GM12878 (cell line): ENCODE results near the gene GAS2L2. TPM values are rescaled to one million over a fixed set of nuclear protein-coding genes. Genes with fewer than 3 reads are reported as not detected.

Experiments
- ATAC-seq: fragments of 200-7000 bp; cut with Tn5 transposase; 3 replicates; pipeline ENCODE4 v1.9.1; 2020; ENCODE audit warnings: mild to moderate bottlenecking, moderate library complexity
- BruUV-seq: library from RNA; stranded (reverse); fragments of 400-500 nt; replicated peaks from 2 replicates; lab custom pipeline; 2021; lab: Mats Ljungman, UMichigan
- CTCF ChIA-PET: fragments of 300-600 bp; sonication (Branson Sonifier 250); formaldehyde crosslinking; extraction: SDS; loops from one replicate; lab custom pipeline; 2021; ENCODE audit warnings: inconsistent platforms; lab: Yijun Ruan, JAX
- POLR2A ChIA-PET: fragments of 350-600 bp; formaldehyde crosslinking; extraction: SDS; loops from one replicate; lab custom pipeline; 2021; ENCODE audit warnings: inconsistent platforms; lab: Charles Lee
- RAD21 ChIA-PET: fragments of 300-600 bp; sonication (Branson Sonifier 250); formaldehyde crosslinking; loops from one replicate; lab custom pipeline; 2023; ENCODE audit warnings: antibody characterized with exemption; ENCODE audit not compliant: unreplicated experiment; lab: Charles Lee
- SMC1A ChIA-PET: fragments of 300-600 bp; sonication (Branson Sonifier 250); formaldehyde crosslinking; loops from one replicate; lab custom pipeline; 2023; ENCODE audit not compliant: unreplicated experiment, uncharacterized antibody; lab: Charles Lee
- DNase-seq: peaks from one replicate; pipeline ENCODE4 v3.0.0-alpha.2; 2011; ENCODE audit warnings: low read depth, low spot score
- FAIRE-seq: peaks from 3 replicates; lab custom pipeline; 2011; peaks lifted over from hg19 to GRCh38; lab: Jason Lieb, UNC
- H2AFZ ChIP-seq: 2 replicates; pipeline ENCODE4 v1.6.0; 2011; ENCODE audit warnings: low read depth, low read length, control low read depth; ENCODE audit not compliant: control insufficient read depth
- H3K27ac ChIP-seq: 2 replicates; pipeline ENCODE4 v1.5.1; 2011; ENCODE audit warnings: control low read depth; ENCODE audit not compliant: control insufficient read depth, insufficient read depth
- H3K27me3 ChIP-seq, 2 experiments: replicated peaks in 1 of 2; 2 replicates each; pipeline versions ENCODE4 v1.6.0 to v1.6.1; 2011; ENCODE audit warnings: low read length in 1 of 2; ENCODE audit not compliant: control insufficient read depth in 2 of 2, insufficient read depth in 2 of 2
- H3K36me3 ChIP-seq, 2 experiments: 2 replicates each; pipeline ENCODE4 v1.5.1; 2011; ENCODE audit warnings: low read length in 1 of 2; ENCODE audit not compliant: control insufficient read depth in 2 of 2, insufficient read depth in 2 of 2
- H3K4me1 ChIP-seq: 2 replicates; pipeline ENCODE4 v1.6.1; 2011; ENCODE audit warnings: mild to moderate bottlenecking, low read length, moderate library complexity, mixed read lengths; ENCODE audit not compliant: control insufficient read depth, insufficient read depth
- H3K4me2 ChIP-seq: 2 replicates; pipeline ENCODE4 v1.6.0; 2011; ENCODE audit warnings: control low read depth; ENCODE audit not compliant: control insufficient read depth, insufficient read depth
- H3K4me3 ChIP-seq: fragments of 200-600 bp; sonication (generic); 2 replicates; pipeline ENCODE4 v1.5.1; 2016
- H3K79me2 ChIP-seq: 2 replicates; pipeline ENCODE4 v1.6.0; 2011; ENCODE audit warnings: low read length; ENCODE audit not compliant: control insufficient read depth, insufficient read depth
- H3K9ac ChIP-seq: 2 replicates; pipeline ENCODE4 v1.8.0; 2011; ENCODE audit warnings: low read length, control low read depth, mixed read lengths; ENCODE audit not compliant: control insufficient read depth, insufficient read depth
- H3K9me3 ChIP-seq: replicated peaks from 3 replicates; pipeline ENCODE4 v1.5.1; 2011; ENCODE audit warnings: mild to moderate bottlenecking, low read length; ENCODE audit not compliant: control insufficient read depth, insufficient read depth
- H4K20me1 ChIP-seq: 2 replicates; pipeline ENCODE4 v1.6.0; 2011; ENCODE audit not compliant: control insufficient read depth, insufficient read depth
- CHD4 ChIP-seq: fragments of 200-600 bp; sonication (generic); IDR thresholded peaks from 2 replicates; pipeline ENCODE4 v1.6.1; 2016; ENCODE audit warnings: mild to moderate bottlenecking
- EZH2 ChIP-seq: IDR thresholded peaks from 2 replicates; pipeline ENCODE4 v1.6.1; 2012; ENCODE audit warnings: low read depth, mild to moderate bottlenecking, control low read depth, inconsistent platforms, low read length, borderline replicate concordance; ENCODE audit not compliant: control insufficient read depth
- IKZF1 ChIP-seq: fragments of 450-650 bp; conservative IDR thresholded peaks from 2 replicates; pipeline ENCODE4 v1.6.1; 2017; ENCODE audit warnings: antibody characterized with exemption, mild to moderate bottlenecking
- JUNB ChIP-seq: IDR thresholded peaks from 2 replicates; pipeline ENCODE4 v1.6.1; 2016; ENCODE audit warnings: antibody characterized with exemption, mild to moderate bottlenecking
- NFIC ChIP-seq: IDR thresholded peaks from 2 replicates; pipeline ENCODE4 v1.6.1; 2012; ENCODE audit warnings: low read depth, mild to moderate bottlenecking, inconsistent platforms, low read length, moderate library complexity
- NFYB ChIP-seq: IDR thresholded peaks from 2 replicates; pipeline ENCODE4 v1.6.1; 2011; ENCODE audit warnings: low read depth, mild to moderate bottlenecking, low read length, improper control_type of control experiment, moderate library complexity; ENCODE audit not compliant: insufficient read depth
- NR2F1 ChIP-seq: fragments of 450-650 bp; conservative IDR thresholded peaks from 2 replicates; pipeline ENCODE4 v1.6.1; 2017; ENCODE audit warnings: mild to moderate bottlenecking
- PAX5 ChIP-seq: IDR thresholded peaks from 2 replicates; pipeline ENCODE4 v1.6.1; 2011; ENCODE audit warnings: low read depth, low read length, borderline replicate concordance
- POLR2AphosphoS5 ChIP-seq: IDR thresholded peaks from 2 replicates; pipeline ENCODE4 v1.6.1; 2011; ENCODE audit warnings: mild to moderate bottlenecking, low read length, inconsistent platforms
- SIN3A ChIP-seq: IDR thresholded peaks from 2 replicates; pipeline ENCODE4 v1.6.1; 2012; ENCODE audit warnings: low read depth, low read length, improper control_type of control experiment
- SP1 ChIP-seq: IDR thresholded peaks from one replicate; pipeline ENCODE4 v1.6.1; 2011; ENCODE audit warnings: low read depth, low read length
- TAF1 ChIP-seq: IDR thresholded peaks from 2 replicates; pipeline ENCODE4 v1.6.1; 2011; ENCODE audit warnings: mild to moderate bottlenecking, low read depth, low read length, borderline replicate concordance
- TARDBP ChIP-seq: IDR thresholded peaks from 2 replicates; pipeline ENCODE4 v1.6.1; 2016; ENCODE audit warnings: borderline replicate concordance
- TCF3 ChIP-seq: IDR thresholded peaks from 2 replicates; pipeline ENCODE4 v1.6.1; 2012; ENCODE audit warnings: low read depth, mild to moderate bottlenecking, low read length, borderline replicate concordance; ENCODE audit not compliant: insufficient read depth
- YY1 ChIP-seq: IDR thresholded peaks from 2 replicates; pipeline ENCODE4 v1.6.1; 2011; ENCODE audit warnings: low read depth, mild to moderate bottlenecking, low read length
- ZNF207 ChIP-seq: fragments of 450-650 bp; IDR thresholded peaks from 2 replicates; pipeline ENCODE4 v1.6.1; 2014; ENCODE audit warnings: antibody characterized with exemption, mild to moderate bottlenecking, borderline replicate concordance
- ZNF24 ChIP-seq: fragments of 450-650 bp; IDR thresholded peaks from 2 replicates; pipeline ENCODE4 v1.6.1; 2017; ENCODE audit warnings: antibody characterized with exemption, mild to moderate bottlenecking
- in situ Hi-C: fragments of 300-500 bp; cut with MboI; formaldehyde crosslinking; loops from 9 replicates; pipeline ENCODE4 v1.14.3; 2018; ENCODE audit warnings: mixed read lengths
- intact Hi-C: fragments of 100-400 bp; cut with micrococcal nuclease; formaldehyde crosslinking; loops from one replicate; pipeline ENCODE4 v1.14.2; 2022; ENCODE audit not compliant: unreplicated experiment
- polyA plus RNA-seq, 11 experiments: library from polyadenylated mRNA; depleted of rRNA in 4 of 11; unstranded in 6 of 11; stranded (reverse) in 5 of 11; fragments of >200 nt; fragmentation: Nextera tagmentation in 4 of 11; fragmentation: Illumina TruSeq in 1 of 11; extraction: Ambion mirVana in 4 of 11; extraction: Trizol in 1 of 11; gene quantifications; 1 replicate in 1 of 11; 2 replicates in 10 of 11; pipeline versions ENCODE4 v1.2.1 to v1.2.3, GENCODE V29; 2011 to 2016; ENCODE audit warnings: inconsistent platforms in 2 of 11, missing spikeins in 2 of 11, low read depth in 1 of 11
- total RNA-seq, 4 experiments: library from RNA; depleted of rRNA in 3 of 4; stranded (reverse); fragments of >200 nt in 3 of 4; fragmentation: Illumina TruSeq in 1 of 4; extraction: Trizol in 1 of 4; gene quantifications; 2 replicates each; pipeline versions ENCODE4 v1.2.1 to v1.2.3, GENCODE V29; 2013 to 2021
- TF ChIP-seq, protein P1 (sequence below): IDR thresholded peaks from 2 replicates; pipeline ENCODE4 v1.6.1; 2012; ENCODE audit warnings: low read length, inconsistent platforms

The GAS2L2 gene
- total and polyA plus RNA-seq, 10 of the 15 experiments (the other 5 are each of a cell fraction or from before 2014, with no cell fraction given) = 0.01 TPM; not detected in 9

- RAD21 ChIA-PET = interaction anchor here (1.1 kb wide), 1 partner anchor 10 kb away, joined by 4 read pairs; no protein-coding TSS in a partner anchor
- no peaks in the 10 kb centered on the region for H3K79me2 ChIP-seq
- no peak overlapping the region for H3K4me2 ChIP-seq
- no peaks in the 10 kb centered on the region for H4K20me1 ChIP-seq
- no peak overlapping the region for H3K9ac ChIP-seq
- SMC1A ChIA-PET = interaction anchor here (0.9 to 1.2 kb wide), 2 partner anchors 98 to 586 kb away, joined by 3 read pairs; no protein-coding TSS in a partner anchor
- CTCF ChIA-PET = interaction anchor here (0.9 to 2.0 kb wide), 7 partner anchors 10 to 144 kb away, joined by 3 to 7 read pairs (median 5); no protein-coding TSS in a partner anchor
- no peak overlapping the region for H2AFZ ChIP-seq
- no peaks in the 10 kb centered on the region for H3K9me3 ChIP-seq
- POLR2A ChIA-PET = no interaction called here
- intact Hi-C loops = no loop called here
- no peaks in the 10 kb centered on the region for H3K4me1 ChIP-seq
- no peak for FAIRE-seq
- H3K36me3 ChIP-seq = no peaks in the 10 kb centered on the region
- in situ Hi-C loops = no loop called here
- H3K27ac ChIP-seq = no peak overlapping the region
- TF ChIP-seq PAX5 (no peak), NFYB (no peak), TARDBP (no peak), JUNB (no peak), TCF3 (no peak), NR2F1 (no peak), SIN3A (no peak), TAF1 (no peak), ZNF207 (no peak), EZH2 (no peak), CHD4 (no peak), IKZF1 (no peak), POLR2AphosphoS5 (no peak), ZNF24 (no peak), NFIC (no peak), SP1 (no peak), YY1 (no peak)
- TF ChIP-seq, protein P1, sequence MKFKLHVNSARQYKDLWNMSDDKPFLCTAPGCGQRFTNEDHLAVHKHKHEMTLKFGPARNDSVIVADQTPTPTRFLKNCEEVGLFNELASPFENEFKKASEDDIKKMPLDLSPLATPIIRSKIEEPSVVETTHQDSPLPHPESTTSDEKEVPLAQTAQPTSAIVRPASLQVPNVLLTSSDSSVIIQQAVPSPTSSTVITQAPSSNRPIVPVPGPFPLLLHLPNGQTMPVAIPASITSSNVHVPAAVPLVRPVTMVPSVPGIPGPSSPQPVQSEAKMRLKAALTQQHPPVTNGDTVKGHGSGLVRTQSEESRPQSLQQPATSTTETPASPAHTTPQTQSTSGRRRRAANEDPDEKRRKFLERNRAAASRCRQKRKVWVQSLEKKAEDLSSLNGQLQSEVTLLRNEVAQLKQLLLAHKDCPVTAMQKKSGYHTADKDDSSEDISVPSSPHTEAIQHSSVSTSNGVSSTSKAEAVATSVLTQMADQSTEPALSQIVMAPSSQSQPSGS = no peak
- ATAC-seq = no peak
- no peak overlapping the region for H3K4me3 ChIP-seq
- H3K27me3 ChIP-seq = no peaks in the 10 kb centered on the region; a peak in 2 of 4 replicates
- no peak for DNase-seq
- no TSS peak for BruUV-seq
Observed at GRCh38 chr17:35757243-35757642, 4.2 kb upstream of the GAS2L2 start.
